Heart left ventricle (tissue), 13 donors: ENCODE data around the gene GET4.

Source experiments
- CTCF ChIP-seq, 12 donors: fragments of 200-600 bp; sonication (generic) in 4 of 12; IDR thresholded peaks; one replicate each; pipeline versions ENCODE4 v1.5.0 to v1.8.0; 2018 to 2022; ENCODE audit warnings: antibody characterized with exemption in 12 of 12, mild to moderate bottlenecking in 5 of 12
- POLR2A ChIP-seq, 2 donors: fragments of 450-650 bp; IDR thresholded peaks; one replicate each; pipeline ENCODE4 v1.6.1; 2017; ENCODE audit warnings: antibody characterized with exemption in 2 of 2, mild to moderate bottlenecking in 2 of 2, moderate library complexity in 2 of 2
- donor health status: ischemic (EF 13 %, LVEDD 7.1; RV severe dilation, severe dysfunction).
- donor health status: DM: no; HTN: yes; CAD: no.
- donor health status: DM: no; HTN: no; CAD: no.
- donor health status: ischemic (EF 25% LVEDD 6.9; RV normal size, moderate dysfunction).
- donor health status: ischemic (EF 25% LVEDD 5.7; RV mildly dilated, moderate dysfunction).
- donor health status: ischemic (EF 35%, LVEDD 5.7; RV mildly dilated, moderate dysfunction).
- donor health status: nonischemic (EF 11% LVEDD 7.7; RV severe dilation, severe dysfunction).
- donor health status: DM: yes; HTN: yes; CAD: no.
- donor health status: PGD.
- donor health status: ischemic (EF 29% LVEDD 5.4; RV normal size, mild dysfunction).
- donor health status: nonischemic (EF 23%, LVEDD 6.1; RV moderate dilation, normal function).

DNA sequence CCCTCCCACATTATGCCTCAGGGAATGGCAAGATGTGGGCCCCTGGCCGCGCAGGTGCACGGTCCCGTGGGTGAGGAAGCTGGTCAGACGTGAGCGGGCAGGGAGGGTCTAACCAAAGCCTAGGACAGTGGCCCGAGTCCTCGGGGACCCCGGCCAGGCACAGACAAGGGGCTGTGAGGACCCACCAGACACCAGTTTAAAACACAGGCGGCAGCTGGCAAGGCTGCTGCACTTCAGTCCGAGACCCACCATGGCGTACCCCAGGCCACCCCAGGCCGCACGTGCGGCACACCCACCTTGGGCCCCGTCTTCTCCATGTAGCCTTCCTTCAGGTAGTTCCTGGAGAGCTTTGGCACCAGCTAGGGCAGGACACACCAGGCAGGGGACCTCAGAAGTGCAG, 23.5 kb downstream of the GET4 start:
- TF ChIP-seq CTCF (IDR thresholded peaks at IDR 0.05) (no peak), POLR2A (IDR thresholded peaks at IDR 0.05) (no peak)
